ENCODE measurements around the gene DYTN. TPM values are rescaled to one million over a fixed set of nuclear protein-coding genes. Genes with fewer than 3 reads are reported as not detected.

DYTN gene
- total and polyA plus RNA-seq, 2 experiments from 2014 or later: not detected

DNA sequence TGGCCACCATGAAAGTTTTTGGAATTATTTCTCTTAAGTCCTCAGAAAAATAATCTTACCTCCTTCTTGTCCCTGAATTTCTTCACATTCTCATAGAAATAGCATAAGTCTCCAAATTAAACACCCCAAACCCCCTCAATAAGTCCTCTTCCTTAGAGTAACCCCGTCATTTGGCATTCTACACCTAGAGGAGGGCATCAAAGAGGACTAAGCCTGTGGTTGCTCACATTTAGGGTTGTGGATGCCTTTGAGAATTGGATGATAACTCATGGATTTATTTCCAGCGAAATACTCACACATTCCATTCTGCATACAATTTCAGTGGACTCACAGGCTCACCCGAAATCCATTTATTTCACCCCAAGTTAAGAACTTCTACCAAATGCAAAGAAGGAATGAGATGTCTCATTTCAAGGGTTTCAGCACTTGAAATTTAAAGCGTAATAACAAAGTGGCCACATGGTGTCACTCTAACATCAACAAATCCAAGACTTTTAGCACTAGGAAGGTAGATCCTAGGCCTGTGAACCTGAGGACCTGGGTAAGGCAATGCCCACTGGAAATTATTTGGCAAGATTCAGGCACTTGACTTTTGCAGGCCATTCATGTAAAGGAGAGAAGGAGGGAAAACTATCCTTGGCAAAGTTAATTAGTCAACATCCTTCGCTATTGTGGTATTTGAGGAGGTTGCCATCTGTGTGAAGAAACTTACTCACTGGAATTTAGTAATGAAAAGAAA, 24.6 kb downstream of the DYTN start:
- Histone ChIP-seq H3K9me2 (ENCODE audit: insufficient read depth) (no peaks in the 10 kb centered on the region), H3K79me2 (ENCODE audit: insufficient read depth) (no peaks in the 10 kb centered on the region), H3K9me3 (ENCODE audit: low read depth) (no peaks in the 10 kb centered on the region), H2AFZ (no peak overlapping the region), H3K27ac (no peak overlapping the region), H3K4me2 (ENCODE audit: unreplicated experiment) (no peak overlapping the region), H3K4me3 (no peak overlapping the region), H3K27me3 (replicated peaks; ENCODE audit: insufficient read depth) (no peaks in the 10 kb centered on the region), H3F3A (ENCODE audit: insufficient read depth) (no peaks in the 10 kb centered on the region), H3K4me1 (ENCODE audit: insufficient read depth) (no peaks in the 10 kb centered on the region), H4K20me1 (ENCODE audit: insufficient read depth) (no peaks in the 10 kb centered on the region), H3K36me3 (ENCODE audit: low read depth) (no peaks in the 10 kb centered on the region), H3K9ac (no peak overlapping the region)
- TF ChIP-seq EZH2 (IDR thresholded peaks at IDR 0.05; ENCODE audit: insufficient read depth, poor library complexity, severe bottlenecking) (no peak), EZH2phosphoT487 (IDR thresholded peaks at IDR 0.05; ENCODE audit: insufficient read depth, low read depth) (no peak)
- 18 to 19% methylated on average over 5 of the region's 5 CpGs for WGBS, 2 experiments (ENCODE audit: low coverage in 1 of 2, low lambda C conversion rate in 2 of 2, missing lambda C conversion rate in 2 of 2)
- peak; percentile 67 for DNase-seq
- in situ Hi-C loops (cut with MboI): loop anchor here (25.0 kb wide), 1 partner anchor 794 kb away; no protein-coding TSS in a partner anchor

DNA sequence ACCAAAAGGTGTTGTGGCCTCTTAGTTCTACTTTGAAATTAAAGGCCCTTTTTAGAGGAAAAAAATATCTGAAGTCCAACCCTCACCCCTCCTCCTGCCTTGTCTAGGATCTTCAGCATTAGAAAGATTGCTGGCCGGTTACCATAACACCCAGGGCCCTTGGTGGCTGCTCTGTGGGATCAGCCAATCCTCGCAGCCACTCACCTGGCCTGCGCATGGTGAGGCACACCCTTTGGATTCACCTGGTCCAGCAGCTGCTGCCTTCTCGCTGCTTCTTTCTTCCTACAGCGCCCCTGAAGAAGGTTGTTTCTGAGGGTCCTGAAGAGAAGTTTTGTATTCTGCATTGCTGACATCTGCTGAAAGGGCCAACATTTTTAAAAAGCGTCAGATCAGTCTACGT, 25.2 kb downstream of the DYTN start:
- 51 to 54% methylated on average over 7 of the region's 7 CpGs for WGBS, 2 experiments (ENCODE audit: low coverage in 1 of 2, low lambda C conversion rate in 2 of 2, missing lambda C conversion rate in 2 of 2)
- DNase-seq: no peak
- Histone ChIP-seq H3K27ac (no peak overlapping the region), H3K4me3 (no peak overlapping the region), H2AFZ (no peak overlapping the region), H3K4me2 (ENCODE audit: unreplicated experiment) (no peak overlapping the region), H3K4me1 (ENCODE audit: insufficient read depth) (no peaks in the 10 kb centered on the region), H4K20me1 (ENCODE audit: insufficient read depth) (no peaks in the 10 kb centered on the region), H3K9ac (no peak overlapping the region), H3F3A (ENCODE audit: insufficient read depth) (no peaks in the 10 kb centered on the region), H3K9me3 (ENCODE audit: low read depth) (no peaks in the 10 kb centered on the region), H3K36me3 (ENCODE audit: low read depth) (no peaks in the 10 kb centered on the region), H3K79me2 (ENCODE audit: insufficient read depth) (no peaks in the 10 kb centered on the region), H3K27me3 (replicated peaks; ENCODE audit: insufficient read depth) (no peaks in the 10 kb centered on the region), H3K9me2 (ENCODE audit: insufficient read depth) (no peaks in the 10 kb centered on the region)
- in situ Hi-C loops (cut with MboI): loop anchor here (25.0 kb wide), 1 partner anchor 794 kb away; no protein-coding TSS in a partner anchor
- TF ChIP-seq EZH2 (IDR thresholded peaks at IDR 0.05; ENCODE audit: insufficient read depth, poor library complexity, severe bottlenecking) (no peak), EZH2phosphoT487 (IDR thresholded peaks at IDR 0.05; ENCODE audit: insufficient read depth, low read depth) (no peak)

DNA sequence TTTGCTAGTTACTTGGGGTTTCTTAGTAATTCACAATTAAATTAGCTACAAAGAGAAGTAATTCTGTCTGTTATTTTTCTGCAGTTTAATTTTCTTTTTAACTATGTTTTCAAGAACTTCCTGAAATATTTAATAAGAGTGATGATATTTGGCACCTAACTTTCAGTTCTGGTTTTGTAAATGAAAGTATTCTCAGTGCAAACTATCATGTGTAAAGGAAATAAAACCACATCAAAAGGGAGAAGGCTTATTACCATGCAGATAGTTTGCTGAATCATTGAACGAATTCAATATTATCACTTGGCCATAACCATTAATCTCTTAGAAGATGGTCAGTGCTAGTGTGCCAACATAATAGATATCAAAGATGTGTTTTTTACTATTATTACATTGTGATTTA, 29.2 kb downstream of the DYTN start:
- in situ Hi-C loops (cut with MboI): loop anchor here (25.0 kb wide), 1 partner anchor 798 kb away; no protein-coding TSS in a partner anchor
- no peak for DNase-seq

DNA sequence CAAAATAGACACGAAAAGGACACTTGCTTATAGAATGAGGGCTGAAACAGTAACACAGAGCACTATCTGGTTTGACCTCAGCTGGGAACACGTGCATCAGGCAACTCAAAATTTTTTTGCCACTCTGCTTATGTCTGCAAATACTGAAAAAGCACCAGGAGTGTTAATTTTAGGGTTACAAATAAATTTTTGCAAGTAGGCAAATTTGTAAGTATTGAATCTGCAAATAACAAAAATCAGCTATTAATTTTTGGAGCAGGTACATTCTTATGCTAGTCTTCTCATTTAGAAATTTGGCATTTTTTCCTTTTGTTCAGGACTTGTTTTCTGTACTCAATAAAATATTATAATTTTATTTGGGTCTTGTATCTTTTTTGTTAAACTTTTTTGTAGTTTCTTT, 29.7 kb downstream of the DYTN start:
- no peaks in the 10 kb centered on the region for H3K36me3 ChIP-seq (ENCODE audit: low read depth)
- no peaks in the 10 kb centered on the region for H4K20me1 ChIP-seq (ENCODE audit: insufficient read depth)
- H3K27ac ChIP-seq: no peak overlapping the region
- in situ Hi-C loops (cut with MboI): loop anchor here (25.0 kb wide), 1 partner anchor 799 kb away; no protein-coding TSS in a partner anchor
- DNase-seq: no peak
- 16 to 31% methylated on average over 2 of the region's 2 CpGs for WGBS, 2 experiments (ENCODE audit: low coverage in 1 of 2, low lambda C conversion rate in 2 of 2, missing lambda C conversion rate in 2 of 2)
- H3K4me2 ChIP-seq (ENCODE audit: unreplicated experiment): no peak overlapping the region
- no peaks in the 10 kb centered on the region for H3K9me2 ChIP-seq (ENCODE audit: insufficient read depth)
- no peak overlapping the region for H3K4me3 ChIP-seq
- TF ChIP-seq EZH2 (IDR thresholded peaks at IDR 0.05; ENCODE audit: insufficient read depth, poor library complexity, severe bottlenecking) (no peak), EZH2phosphoT487 (IDR thresholded peaks at IDR 0.05; ENCODE audit: insufficient read depth, low read depth) (no peak)
- H3F3A ChIP-seq (ENCODE audit: insufficient read depth): no peaks in the 10 kb centered on the region
- H3K9me3 ChIP-seq (ENCODE audit: low read depth): no peaks in the 10 kb centered on the region
- H3K79me2 ChIP-seq (ENCODE audit: insufficient read depth): no peaks in the 10 kb centered on the region
- H3K27me3 ChIP-seq (replicated peaks; ENCODE audit: insufficient read depth): no peaks in the 10 kb centered on the region
- no peaks in the 10 kb centered on the region for H3K4me1 ChIP-seq (ENCODE audit: insufficient read depth)
- no peak overlapping the region for H2AFZ ChIP-seq
- H3K9ac ChIP-seq: no peak overlapping the region

More for the DNA sequence above, 29.2 kb downstream of the DYTN start:
- Histone ChIP-seq H3K4me3 (no peak overlapping the region), H3K27me3 (replicated peaks; ENCODE audit: insufficient read depth) (no peaks in the 10 kb centered on the region), H3K27ac (no peak overlapping the region), H2AFZ (no peak overlapping the region), H4K20me1 (ENCODE audit: insufficient read depth) (no peaks in the 10 kb centered on the region), H3K9ac (no peak overlapping the region), H3K9me2 (ENCODE audit: insufficient read depth) (no peaks in the 10 kb centered on the region), H3F3A (ENCODE audit: insufficient read depth) (no peaks in the 10 kb centered on the region), H3K9me3 (ENCODE audit: low read depth) (no peaks in the 10 kb centered on the region), H3K79me2 (ENCODE audit: insufficient read depth) (no peaks in the 10 kb centered on the region), H3K36me3 (ENCODE audit: low read depth) (no peaks in the 10 kb centered on the region), H3K4me1 (ENCODE audit: insufficient read depth) (no peaks in the 10 kb centered on the region), H3K4me2 (ENCODE audit: unreplicated experiment) (no peak overlapping the region)
- 58 to 74% methylated on average over 1 of the region's 1 CpG for WGBS, 2 experiments (ENCODE audit: low coverage in 1 of 2, low lambda C conversion rate in 2 of 2, missing lambda C conversion rate in 2 of 2)
- TF ChIP-seq EZH2phosphoT487 (IDR thresholded peaks at IDR 0.05; ENCODE audit: insufficient read depth, low read depth): no peak
- no peak for TF ChIP-seq EZH2 (IDR thresholded peaks at IDR 0.05; ENCODE audit: insufficient read depth, poor library complexity, severe bottlenecking)
